ENCODE results near the gene PRR14L. TPM values are rescaled to one million over a fixed set of nuclear protein-coding genes. Genes with fewer than 3 reads are reported as not detected.

PRR14L gene
- total and polyA plus RNA-seq, 2 of the 13 experiments (the other 11 are each of a cell fraction or from before 2014, with no cell fraction given), result 6.6 to 16.5 TPM

DNA sequence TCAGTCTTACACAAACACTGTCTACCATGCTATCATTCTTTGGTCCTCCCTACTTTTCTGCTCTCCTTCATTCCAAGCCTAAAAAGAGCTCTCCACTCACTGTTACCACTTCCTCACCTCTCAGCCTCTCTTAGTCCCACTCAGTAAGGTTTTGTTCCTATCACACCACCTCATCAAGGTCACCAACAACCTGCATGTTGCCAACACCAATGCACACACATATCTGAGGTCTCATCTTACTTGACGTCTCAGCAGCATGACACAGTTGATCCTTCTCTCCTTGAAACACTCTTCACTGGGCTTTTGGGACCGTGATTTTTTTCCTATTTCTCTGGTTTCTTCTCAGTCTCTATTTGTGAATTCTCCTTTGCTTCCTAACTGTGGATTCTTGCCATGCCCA, 96.0 kb downstream of the PRR14L start:
- ATAC-seq, result no peak
- Histone ChIP-seq H3K4me3 (replicated peaks in 1 of 3; ENCODE audit: insufficient read depth in 1 of 3, low read depth in 2 of 3, low read length in 3 of 3) (no peak overlapping the region), H4K20me1 (ENCODE audit: insufficient read depth, low read length) (peaks cover 26% of the 10 kb centered on the region), H3K9ac (ENCODE audit: insufficient read depth, low read depth, low read length) (no peak overlapping the region), H2AFZ (ENCODE audit: low read length) (no peak overlapping the region), H3K9me3 (ENCODE audit: low read length) (no peaks in the 10 kb centered on the region), H3K4me1 (ENCODE audit: insufficient read depth, low read length) (peaks cover 33% of the 10 kb centered on the region), H3K27ac (ENCODE audit: extremely low read length, insufficient read depth, low read length) (no peak overlapping the region), H3K36me3 (replicated peaks in 1 of 2; ENCODE audit: control insufficient read depth in 1 of 2, insufficient read depth in 2 of 2, low read length in 2 of 2) (peaks cover 3 to 11% of the 10 kb centered on the region in 2 experiments; a peak in 4 of 5 replicates), H3K4me2 (ENCODE audit: low read depth, low read length) (no peak overlapping the region), H3K27me3 (ENCODE audit: control insufficient read depth in 1 of 2, insufficient read depth in 2 of 2, low read length in 2 of 2) (no peaks in the 10 kb centered on the region), H3K79me2 (ENCODE audit: insufficient read depth, low read length) (peaks cover 78% of the 10 kb centered on the region)
- DNase-seq (ENCODE audit: low spot score), result no peak
- BruUV-seq (replicated peaks), result no TSS peak
- intact Hi-C loops (cut with micrococcal nuclease; ENCODE audit: unreplicated experiment), result no loop called here
- FAIRE-seq, result no peak
- WGBS (ENCODE audit: low lambda C conversion rate), result 97% methylated on average over 2 of the region's 2 CpGs
- POLR2A ChIA-PET, result interaction anchor here (2.0 kb wide), 1 partner anchor 8 kb away, joined by 5 read pairs; the partner anchor contains the start of gene PISD
- CTCF ChIA-PET (ENCODE audit: low intra/inter-chr PET ratio, low total read pairs), result no interaction called here
- in situ Hi-C loops (cut with HindIII; ENCODE audit: extremely low pct_ligation_motif_present, low pct_unique_long_range_greater_than_20kb), result loop anchor here (25.0 kb wide), 1 partner anchor 433 kb away; no protein-coding TSS in a partner anchor
- TF ChIP-seq ZNF772 (CRISPR knock-in tag; IDR thresholded peaks at IDR 0.05) (no peak), NFE2L1 (CRISPR knock-in tag; IDR thresholded peaks at IDR 0.05; ENCODE audit: borderline replicate concordance) (no peak), SALL1 (CRISPR knock-in tag; IDR thresholded peaks at IDR 0.05) (no peak), MTF2 (CRISPR knock-in tag; IDR thresholded peaks at IDR 0.05; ENCODE audit: borderline replicate concordance) (no peak), KLF16 (CRISPR knock-in tag; IDR thresholded peaks at IDR 0.05) (no peak), YEATS4 (CRISPR knock-in tag; IDR thresholded peaks at IDR 0.05; ENCODE audit: borderline replicate concordance) (no peak), ZNF850 (CRISPR knock-in tag; conservative IDR thresholded peaks at IDR 0.05) (no peak), CCDC6 (CRISPR knock-in tag; IDR thresholded peaks at IDR 0.05) (no peak), HNF4A (CRISPR knock-in tag; IDR thresholded peaks at IDR 0.05) (no peak), ZNF724P (CRISPR knock-in tag; IDR thresholded peaks at IDR 0.05; ENCODE audit: borderline replicate concordance) (no peak), GABPB1 (CRISPR knock-in tag; IDR thresholded peaks at IDR 0.05) (no peak), CENPX (CRISPR knock-in tag; IDR thresholded peaks at IDR 0.05) (no peak), GATA4 (IDR thresholded peaks at IDR 0.05; ENCODE audit: borderline replicate concordance, low read depth) (no peak), ZNF564 (CRISPR knock-in tag; IDR thresholded peaks at IDR 0.05) (no peak)
- TF ChIP-seq, protein P1, sequence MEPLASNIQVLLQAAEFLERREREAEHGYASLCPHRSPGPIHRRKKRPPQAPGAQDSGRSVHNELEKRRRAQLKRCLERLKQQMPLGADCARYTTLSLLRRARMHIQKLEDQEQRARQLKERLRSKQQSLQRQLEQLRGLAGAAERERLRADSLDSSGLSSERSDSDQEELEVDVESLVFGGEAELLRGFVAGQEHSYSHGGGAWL (CRISPR knock-in tag; IDR thresholded peaks at IDR 0.05), result no peak
- TF ChIP-seq, protein P2, sequence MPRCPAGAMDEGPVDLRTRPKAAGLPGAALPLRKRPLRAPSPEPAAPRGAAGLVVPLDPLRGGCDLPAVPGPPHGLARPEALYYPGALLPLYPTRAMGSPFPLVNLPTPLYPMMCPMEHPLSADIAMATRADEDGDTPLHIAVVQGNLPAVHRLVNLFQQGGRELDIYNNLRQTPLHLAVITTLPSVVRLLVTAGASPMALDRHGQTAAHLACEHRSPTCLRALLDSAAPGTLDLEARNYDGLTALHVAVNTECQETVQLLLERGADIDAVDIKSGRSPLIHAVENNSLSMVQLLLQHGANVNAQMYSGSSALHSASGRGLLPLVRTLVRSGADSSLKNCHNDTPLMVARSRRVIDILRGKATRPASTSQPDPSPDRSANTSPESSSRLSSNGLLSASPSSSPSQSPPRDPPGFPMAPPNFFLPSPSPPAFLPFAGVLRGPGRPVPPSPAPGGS (CRISPR knock-in tag; IDR thresholded peaks at IDR 0.05), result no peak
- TF ChIP-seq, protein P3, sequence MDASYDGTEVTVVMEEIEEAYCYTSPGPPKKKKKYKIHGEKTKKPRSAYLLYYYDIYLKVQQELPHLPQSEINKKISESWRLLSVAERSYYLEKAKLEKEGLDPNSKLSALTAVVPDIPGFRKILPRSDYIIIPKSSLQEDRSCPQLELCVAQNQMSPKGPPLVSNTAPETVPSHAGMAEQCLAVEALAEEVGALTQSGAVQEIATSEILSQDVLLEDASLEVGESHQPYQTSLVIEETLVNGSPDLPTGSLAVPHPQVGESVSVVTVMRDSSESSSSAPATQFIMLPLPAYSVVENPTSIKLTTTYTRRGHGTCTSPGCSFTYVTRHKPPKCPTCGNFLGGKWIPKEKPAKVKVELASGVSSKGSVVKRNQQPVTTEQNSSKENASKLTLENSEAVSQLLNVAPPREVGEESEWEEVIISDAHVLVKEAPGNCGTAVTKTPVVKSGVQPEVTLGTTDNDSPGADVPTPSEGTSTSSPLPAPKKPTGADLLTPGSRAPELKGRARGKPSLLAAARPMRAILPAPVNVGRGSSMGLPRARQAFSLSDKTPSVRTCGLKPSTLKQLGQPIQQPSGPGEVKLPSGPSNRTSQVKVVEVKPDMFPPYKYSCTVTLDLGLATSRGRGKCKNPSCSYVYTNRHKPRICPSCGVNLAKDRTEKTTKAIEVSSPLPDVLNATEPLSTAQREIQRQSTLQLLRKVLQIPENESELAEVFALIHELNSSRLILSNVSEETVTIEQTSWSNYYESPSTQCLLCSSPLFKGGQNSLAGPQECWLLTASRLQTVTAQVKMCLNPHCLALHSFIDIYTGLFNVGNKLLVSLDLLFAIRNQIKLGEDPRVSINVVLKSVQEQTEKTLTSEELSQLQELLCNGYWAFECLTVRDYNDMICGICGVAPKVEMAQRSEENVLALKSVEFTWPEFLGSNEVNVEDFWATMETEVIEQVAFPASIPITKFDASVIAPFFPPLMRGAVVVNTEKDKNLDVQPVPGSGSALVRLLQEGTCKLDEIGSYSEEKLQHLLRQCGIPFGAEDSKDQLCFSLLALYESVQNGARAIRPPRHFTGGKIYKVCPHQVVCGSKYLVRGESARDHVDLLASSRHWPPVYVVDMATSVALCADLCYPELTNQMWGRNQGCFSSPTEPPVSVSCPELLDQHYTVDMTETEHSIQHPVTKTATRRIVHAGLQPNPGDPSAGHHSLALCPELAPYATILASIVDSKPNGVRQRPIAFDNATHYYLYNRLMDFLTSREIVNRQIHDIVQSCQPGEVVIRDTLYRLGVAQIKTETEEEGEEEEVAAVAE (CRISPR knock-in tag; IDR thresholded peaks at IDR 0.05; ENCODE audit: borderline replicate concordance), result no peak
- TF ChIP-seq, protein P4, sequence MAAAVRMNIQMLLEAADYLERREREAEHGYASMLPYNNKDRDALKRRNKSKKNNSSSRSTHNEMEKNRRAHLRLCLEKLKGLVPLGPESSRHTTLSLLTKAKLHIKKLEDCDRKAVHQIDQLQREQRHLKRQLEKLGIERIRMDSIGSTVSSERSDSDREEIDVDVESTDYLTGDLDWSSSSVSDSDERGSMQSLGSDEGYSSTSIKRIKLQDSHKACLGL (CRISPR knock-in tag; IDR thresholded peaks at IDR 0.05), result no peak
- TF ChIP-seq, protein P5, sequence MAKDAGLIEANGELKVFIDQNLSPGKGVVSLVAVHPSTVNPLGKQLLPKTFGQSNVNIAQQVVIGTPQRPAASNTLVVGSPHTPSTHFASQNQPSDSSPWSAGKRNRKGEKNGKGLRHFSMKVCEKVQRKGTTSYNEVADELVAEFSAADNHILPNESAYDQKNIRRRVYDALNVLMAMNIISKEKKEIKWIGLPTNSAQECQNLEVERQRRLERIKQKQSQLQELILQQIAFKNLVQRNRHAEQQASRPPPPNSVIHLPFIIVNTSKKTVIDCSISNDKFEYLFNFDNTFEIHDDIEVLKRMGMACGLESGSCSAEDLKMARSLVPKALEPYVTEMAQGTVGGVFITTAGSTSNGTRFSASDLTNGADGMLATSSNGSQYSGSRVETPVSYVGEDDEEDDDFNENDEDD (CRISPR knock-in tag; IDR thresholded peaks at IDR 0.05; ENCODE audit: borderline replicate concordance), result no peak

Measured in HepG2 (cell line).